A204.1 (cell line): ENCODE data around the gene MAN2C1.
"Not testable (repeated sequence)": the region's sequence is repeated elsewhere in the genome, so short reads cannot be mapped to it uniquely, and the experiment has no call there.

ENCODE experiments used
- FAIRE-seq: peaks from 2 replicates; lab custom pipeline; 2012; peaks lifted over from hg19 to GRCh38; lab: Jason Lieb, UNC

The MAN2C1 gene

DNA sequence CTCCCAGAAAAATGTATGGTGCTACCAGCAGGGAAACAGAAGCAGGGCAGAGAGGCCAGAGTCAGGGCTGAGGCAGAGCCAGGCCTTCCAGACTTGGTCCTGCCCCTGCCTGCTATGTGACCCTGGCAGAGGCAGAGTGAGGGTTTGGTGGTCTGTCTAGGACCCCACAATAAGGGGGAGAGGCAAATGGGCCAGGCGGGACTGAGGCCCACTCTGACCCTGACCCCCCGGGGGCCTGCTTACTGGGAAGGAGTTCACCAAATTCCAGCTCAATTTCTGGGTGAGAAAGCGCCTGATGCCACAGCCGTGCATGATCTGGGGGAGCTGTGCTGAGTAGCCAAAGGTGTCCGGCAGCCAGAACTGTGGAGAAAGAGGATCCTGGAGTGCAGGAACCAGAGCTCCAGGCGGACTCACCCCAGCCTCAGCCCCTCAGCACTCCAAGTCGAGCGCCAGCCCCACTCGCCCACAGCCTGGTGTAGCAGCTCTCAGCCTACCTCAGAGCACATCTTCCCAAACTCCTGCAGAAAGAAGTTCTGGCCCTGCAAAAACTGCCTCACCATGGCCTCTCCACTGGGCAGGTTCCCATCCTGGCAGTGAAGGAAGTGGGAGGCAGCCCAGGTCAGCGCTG, 6.9 kb downstream of the MAN2C1 start:
- no peak for FAIRE-seq

- FAIRE-seq, result no peak
These were observed 7.6 kb downstream of the MAN2C1 start for GRCh38 chr15:75360856-75361255.

DNA sequence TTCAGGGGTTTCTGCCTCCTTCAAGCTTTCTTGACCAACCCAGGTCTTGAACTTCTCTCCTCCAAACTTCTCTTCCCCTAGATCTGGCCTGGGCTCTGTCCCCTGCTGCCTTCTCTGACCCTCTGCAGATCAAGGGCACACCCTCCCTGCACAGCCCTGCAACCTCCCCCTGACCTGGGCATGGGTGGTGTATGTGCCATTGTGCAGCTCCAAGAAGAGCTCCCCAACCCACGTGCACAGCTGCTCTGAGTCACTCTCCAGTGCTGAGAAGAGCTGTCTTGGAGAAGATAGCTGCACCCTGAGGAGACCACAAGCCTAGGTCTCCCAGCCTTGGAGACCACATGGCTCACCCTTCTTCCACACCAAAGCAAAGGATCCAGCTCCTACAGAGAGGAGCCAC, 8.0 kb downstream of the MAN2C1 start:
- FAIRE-seq, result no peak

- no peak for FAIRE-seq
These were observed 8.7 kb downstream of the MAN2C1 start for GRCh38 chr15:75359537-75360250.

DNA sequence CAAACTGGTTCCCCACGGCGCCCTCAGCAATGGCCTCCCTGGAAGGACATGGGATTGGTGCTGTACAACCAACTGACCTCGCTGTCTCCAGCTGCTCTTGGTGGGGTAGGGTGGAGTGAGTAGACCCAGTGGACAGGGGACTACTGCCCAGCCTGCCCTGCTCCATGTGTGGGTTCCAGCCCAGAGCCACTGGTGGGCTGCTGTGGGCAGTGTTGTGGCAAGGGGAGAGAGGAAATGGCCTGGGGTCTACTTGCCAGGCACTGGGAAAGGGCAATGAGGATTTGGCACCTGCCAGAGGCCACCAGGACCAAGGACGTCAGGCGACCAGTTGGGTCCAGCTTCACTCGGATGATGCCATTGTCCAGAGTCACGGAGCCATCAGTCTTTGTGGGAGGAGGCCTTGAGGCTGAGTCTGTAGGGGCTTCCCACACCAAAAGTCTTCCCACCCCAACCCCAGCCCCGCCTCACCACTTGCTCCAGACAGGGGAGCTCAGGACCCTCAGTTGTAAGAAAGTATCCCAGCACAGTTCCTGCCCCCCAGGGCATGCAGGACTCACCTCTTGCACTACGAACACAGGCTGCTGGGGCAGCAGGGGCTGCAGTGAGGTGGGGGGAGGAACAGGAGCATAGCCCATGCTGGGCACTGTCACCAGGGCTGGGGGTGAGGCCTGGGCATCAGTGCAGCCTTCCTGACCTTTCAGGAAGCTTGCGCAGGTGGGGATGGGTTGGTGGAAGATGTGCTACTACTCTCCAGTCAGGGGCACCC, 9.5 kb downstream of the MAN2C1 start:
- FAIRE-seq, result no peak

DNA sequence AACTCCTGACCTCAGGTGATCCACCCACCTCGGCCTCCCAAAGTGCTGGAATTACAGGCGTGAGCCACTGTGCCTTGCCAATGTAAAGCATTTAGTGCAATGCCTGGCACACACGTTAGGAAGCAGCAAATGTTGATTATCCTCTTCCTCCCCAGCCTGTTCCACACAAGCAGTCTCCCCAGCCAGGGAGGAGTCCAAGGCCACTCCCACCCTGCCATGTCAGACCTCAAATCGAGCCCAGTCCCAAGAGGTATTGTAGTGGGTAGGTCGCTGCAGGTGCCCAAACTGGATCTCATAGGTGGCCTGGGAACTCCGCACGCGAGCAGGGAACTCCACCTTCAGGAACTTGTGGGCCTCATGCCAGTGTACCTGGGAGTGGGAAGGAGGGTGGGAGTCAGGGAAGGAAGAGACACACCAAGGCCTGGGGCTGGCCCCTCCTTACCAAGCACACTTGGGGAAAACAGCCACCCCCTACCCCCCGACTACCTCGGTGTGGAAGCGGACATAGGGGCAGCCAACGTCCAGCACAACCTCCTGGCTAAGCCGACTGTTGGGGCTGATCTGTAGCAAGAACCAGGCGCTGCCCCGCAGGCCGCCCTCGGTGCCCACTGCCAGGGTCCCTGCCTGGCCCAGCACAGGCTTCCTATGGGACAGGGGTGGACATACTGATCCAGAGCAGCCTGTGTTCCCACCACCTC, 10.3 kb downstream of the MAN2C1 start:
- no peak for FAIRE-seq

DNA sequence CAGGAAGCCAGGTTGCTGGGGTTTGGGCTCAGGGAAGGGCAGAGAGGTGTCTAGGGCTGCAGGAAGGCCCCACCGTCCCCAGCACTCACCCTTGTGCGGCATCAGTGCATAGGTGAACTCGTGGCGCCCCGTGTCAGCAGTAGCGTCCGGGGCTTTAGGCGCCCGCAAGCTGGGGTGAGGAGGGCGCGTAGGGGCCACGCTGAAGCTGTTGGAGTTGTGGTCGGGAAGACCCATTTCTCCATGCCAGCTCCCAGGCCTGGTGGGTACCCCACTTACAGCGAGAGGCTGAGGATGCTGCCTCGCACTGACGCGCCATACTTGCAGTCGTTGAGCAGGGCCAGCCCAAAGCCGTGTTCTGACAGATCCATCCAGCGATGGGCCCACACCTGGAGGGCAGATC, 11.9 kb downstream of the MAN2C1 start:
- FAIRE-seq, result no peak

DNA sequence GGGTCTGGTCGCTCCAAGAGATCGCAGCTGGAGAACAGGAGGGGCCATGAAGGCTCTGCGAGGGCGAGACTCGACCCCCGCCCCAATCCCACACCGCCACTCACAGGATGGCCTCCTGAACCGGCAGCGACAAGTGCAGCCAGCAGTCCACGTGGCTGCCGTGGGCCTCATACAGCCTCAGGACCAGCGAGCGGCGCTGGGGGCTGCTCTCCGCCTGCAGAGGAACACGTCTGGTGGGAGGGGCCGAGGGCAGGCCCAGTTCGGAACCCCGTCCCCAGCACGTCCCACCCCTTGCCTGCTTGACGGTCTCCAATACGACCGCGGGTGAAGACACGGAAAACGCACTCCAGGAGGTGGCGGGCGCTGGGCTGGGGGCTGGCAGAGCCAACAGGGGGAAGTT, 12.4 kb downstream of the MAN2C1 start:
- FAIRE-seq, result no peak

- FAIRE-seq, result no peak
These were observed 13.0 kb downstream of the MAN2C1 start for GRCh38 chr15:75355369-75355768.

DNA sequence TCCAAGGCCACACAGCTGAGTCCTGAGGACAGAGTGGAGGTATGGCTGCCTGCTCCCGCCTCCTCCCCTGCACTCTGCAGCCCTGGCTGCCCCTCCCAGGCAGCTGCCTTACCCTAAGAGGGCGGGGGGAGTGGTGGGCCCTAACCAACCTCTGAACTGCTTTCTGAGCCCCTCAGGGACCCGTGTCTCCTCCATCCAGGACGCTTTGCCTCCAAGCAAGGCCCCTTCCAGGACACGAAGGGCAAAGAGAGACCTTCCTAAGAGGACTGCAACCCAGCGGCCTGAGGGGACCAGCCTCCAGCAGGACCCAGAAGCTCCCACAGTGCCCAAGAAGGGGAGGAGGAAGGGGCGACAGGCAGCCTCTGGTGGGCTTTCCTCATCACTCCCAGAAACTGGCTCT, 14.0 kb downstream of the MAN2C1 start:
- FAIRE-seq, result no peak

DNA sequence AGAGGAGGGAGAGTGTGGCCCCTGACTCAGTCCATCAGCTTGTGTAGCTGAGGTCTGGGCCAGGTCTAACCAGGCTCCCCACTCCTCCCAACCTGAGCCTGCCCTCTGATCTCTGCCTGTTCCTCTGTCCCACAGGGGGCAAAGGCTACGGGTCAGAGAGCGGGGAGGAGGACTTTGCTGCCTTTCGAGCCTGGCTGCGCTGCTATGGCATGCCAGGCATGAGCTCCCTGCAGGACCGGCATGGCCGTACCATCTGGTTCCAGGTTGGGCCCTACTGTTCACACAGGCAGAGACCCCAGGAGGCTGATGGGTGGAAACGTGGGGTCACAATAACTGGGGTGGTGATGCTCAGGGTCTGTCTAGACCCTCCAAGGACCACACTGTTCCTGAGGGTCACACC, 14.8 kb downstream of the MAN2C1 start:
- FAIRE-seq, result no peak

- FAIRE-seq, result no peak
These were observed 16.0 kb downstream of the MAN2C1 start for GRCh38 chr15:75352186-75353080.

GRCh38 chr15:75350601-75351361, 17.6 kb downstream of the MAN2C1 start:
- no peak for FAIRE-seq

DNA sequence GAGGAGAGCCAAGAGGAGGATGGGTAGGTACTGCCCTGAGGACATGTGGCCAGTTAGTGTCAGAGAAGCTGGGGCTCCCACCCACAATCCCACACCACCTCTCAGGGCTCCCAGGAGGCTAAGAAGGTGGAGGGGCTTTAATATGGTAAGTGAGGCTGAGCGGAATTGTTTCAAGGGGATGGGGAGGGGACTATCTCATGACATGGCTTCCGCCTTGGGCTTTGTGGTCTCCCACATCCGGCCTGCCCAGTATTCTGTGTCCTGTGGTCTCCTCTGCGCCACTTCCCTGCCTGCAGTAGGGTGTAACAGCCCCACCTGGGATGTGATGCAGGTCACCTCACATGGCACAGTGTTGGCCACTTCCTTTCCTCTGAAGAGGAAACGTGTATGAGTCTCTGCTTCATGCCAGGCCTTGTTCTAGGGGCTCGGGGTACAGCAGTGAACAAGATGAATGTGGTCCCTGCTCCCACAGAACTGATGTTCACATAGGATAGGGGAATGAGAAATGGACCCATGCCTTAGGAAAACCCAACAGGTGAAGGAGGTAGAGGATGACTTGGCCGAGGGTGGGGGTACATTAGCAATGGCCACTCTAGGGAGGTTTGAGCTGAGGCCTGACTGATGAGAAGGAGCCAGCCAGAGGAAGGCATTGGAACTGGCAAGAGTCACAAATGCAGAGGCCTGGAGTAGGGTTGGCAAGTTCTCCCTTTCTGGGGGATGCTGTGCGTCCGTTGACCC, 18.4 kb downstream of the MAN2C1 start:
- no peak for FAIRE-seq

DNA sequence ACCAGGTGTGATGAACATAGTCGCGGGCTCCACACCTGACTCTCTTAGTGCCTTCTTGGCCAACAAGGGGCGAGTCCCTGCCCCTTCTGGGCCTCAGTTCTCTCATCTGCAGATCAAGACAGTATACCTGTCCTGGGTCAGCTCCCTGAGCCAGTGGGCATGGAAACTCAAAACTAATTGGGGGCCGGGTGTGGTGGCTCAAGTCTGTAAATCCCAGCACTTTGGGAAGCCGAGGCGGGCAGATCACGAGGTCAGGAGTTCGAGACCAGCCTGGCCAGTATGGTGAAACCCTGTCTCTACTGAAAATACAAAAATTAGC, 19.1 kb downstream of the MAN2C1 start:
- FAIRE-seq, result not testable (repeated sequence)

DNA sequence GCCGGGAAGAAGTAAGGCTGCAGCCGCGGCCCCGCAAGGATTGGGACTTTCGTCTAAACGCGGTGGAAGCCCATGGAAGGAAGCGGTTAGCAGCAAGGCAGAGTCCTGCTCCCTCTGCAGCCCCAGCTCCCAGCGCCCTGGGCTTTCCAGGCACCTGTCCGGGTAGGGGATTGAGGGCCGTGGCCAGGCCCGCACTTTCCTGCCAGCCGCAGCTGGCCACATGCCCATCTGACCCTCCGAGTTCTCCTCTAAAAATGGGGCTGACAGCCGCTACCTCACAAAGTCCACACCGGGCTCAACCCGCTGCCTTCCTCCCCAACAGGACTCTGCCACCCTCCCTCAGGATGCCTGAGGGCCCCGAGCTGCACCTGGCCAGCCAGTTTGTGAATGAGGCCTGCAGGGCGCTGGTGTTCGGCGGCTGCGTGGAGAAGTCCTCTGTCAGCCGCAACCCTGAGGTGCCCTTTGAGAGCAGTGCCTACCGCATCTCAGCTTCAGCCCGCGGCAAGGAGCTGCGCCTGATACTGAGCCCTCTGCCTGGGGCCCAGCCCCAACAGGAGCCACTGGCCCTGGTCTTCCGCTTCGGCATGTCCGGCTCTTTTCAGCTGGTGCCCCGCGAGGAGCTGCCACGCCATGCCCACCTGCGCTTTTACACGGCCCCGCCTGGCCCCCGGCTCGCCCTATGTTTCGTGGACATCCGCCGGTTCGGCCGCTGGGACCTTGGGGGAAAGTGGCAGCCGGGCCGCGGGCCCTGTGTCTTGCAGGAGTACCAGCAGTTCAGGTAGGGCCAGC, 19.7 kb downstream of the MAN2C1 start:
- FAIRE-seq, result no peak

GRCh38 chr15:75348034-75348561, 20.3 kb downstream of the MAN2C1 start:
- FAIRE-seq, result no peak

- no peak for FAIRE-seq
These were observed 21.0 kb downstream of the MAN2C1 start for GRCh38 chr15:75347222-75348033.
